GM21737 (cell line): ENCODE results near the gene ADGRB2.
A peak's percentile ranks its signal among the peaks of the same experiment; 100 is the strongest.

Source experiments
- ATAC-seq: cut with Tn5 transposase; IDR thresholded peaks from one replicate; pipeline ENCODE4 v1.9.1; 2021; ENCODE audit warnings: mild to moderate bottlenecking, moderate library complexity; ENCODE audit not compliant: unreplicated experiment

ADGRB2 gene

DNA sequence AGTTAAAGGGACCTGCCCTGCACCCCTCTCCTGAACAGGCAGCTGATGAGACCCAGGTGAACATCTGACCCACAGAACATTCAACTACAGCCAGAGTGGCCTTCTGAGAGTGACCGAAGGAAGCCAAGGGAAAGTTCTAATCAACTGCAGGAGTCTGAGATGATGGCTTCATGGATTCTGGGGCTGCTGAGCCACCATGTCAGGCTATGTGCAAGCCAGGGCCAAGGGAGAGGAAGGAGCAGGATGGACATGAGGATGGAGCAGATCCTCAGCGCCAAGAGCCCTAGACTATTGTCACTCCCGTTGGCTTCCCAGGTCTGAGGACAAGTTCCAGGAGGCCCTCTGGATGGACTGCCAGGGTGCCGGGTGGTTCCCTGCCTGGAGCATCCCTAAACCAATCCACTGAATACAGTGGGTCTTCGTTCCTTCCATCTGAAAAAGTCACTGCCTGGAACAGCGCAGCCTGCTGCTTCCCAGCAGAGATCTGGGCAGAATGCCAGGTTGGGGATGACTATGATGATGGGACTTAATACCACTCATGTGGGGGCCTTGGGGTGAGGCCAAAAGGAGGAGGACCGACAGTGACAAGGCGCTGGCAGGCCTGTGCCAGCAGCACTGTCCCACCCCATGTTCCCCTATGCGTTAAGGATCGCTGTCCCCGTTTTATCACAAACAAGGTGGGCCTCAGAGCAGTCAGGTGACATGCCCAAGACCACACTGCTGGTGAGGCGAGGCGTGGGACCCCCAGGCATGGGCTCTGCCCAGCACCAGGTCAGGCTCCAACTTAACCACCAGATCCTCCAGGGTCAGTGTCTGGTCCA lies 31.9 kb upstream of the ADGRB2 start:
- ATAC-seq, result no peak

DNA sequence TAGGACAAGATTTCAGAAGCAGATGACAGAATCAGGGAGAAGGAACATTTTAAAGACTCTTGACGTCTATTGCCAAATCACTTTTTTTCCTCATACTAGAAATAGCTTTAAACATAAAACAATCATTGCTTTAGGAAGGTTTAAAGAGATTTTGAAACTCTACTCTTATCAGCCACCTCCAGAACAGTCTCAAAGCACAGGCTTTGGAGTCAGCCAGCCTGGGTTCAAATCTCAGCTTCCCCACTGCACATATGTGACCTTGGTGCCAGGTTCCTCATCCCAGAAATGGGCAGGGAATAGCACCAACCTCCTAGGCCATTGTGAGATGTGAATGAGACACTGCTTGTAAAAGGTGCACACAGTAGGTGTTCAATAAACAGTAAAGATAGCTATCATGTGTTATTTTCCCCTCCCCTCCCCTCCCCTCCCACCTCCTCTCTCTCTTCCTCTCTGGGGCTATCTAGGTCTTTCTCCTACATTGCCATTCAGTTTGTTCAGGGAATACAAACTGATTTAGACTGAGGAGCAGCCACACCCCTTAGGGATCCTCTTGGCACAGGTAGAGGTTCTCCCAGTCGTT lies 31.0 kb upstream of the ADGRB2 start:
- ATAC-seq, result no peak

DNA sequence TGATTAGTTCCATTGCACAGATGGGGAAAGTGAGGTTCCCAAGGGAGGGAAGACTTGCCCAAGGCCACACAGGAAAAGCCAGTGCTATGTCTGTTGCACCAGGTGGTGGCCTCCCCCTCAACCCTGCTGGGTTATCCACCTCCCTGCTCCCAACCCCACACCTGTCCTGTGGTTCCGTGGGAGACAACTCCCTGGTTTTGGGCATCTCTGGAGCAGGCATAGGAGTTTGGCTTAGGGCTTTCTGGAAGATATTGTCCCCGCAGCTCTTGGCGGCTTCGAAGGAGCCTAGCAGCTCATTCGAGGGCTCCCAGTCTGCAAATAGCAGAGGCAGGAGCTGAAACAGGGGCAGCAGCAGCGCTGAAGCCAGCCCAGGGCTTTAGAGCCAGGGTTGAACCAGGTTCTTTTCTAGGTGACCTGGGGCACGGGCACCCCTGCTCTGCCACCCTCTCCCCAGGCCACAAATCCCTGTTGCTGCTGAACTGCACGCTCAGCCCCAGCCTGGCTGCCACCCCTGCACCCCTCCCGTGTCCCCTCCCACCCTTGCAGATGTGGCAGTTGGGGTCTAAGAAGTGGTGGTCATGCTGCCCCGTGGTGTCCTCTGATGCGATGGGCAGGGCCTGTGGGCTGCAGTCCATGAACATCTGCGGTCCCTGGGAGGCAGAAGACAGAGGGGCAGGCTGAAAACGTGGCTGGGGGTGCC lies 29.6 kb upstream of the ADGRB2 start:
- no peak for ATAC-seq

DNA sequence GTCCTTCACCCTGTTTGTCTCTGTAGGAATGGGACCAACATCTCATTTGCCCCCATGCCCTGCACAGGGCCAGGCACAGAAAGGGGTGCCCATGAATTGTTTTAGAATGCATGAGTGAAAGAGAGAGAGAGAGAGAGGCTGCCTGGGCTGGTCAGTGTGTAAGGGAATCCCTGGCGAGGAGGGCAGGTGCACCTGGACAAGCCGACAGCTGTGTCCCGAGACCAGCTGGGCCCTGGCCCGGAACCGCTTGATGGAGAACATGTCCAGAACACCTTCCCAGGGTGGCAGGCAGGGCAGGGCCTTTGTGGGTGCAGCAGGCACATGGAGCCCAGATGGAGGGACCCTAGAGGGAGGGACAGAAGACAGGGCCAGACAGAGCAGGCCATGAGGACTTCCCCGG lies 28.9 kb upstream of the ADGRB2 start:
- ATAC-seq, result no peak

DNA sequence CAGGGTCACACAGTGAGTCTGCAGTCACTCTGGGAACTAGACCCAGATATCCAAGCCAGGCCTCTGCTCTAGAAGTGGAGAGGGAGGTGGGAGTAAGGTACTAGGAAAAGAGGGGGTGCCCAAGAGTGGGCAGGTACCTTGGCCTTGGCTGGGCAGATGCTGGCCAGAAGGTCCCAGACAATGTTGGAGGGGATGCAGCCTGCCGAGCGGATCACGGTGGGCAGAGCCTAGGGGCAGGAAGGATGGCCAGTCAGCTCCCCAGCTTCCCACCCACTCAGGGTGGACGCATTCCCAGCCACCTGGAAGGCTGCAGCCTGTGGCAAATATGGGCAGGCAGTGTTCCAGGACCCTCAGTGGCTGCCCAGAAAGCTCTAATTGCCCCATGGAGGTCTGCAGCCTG lies 28.4 kb upstream of the ADGRB2 start:
- ATAC-seq, result no peak

DNA sequence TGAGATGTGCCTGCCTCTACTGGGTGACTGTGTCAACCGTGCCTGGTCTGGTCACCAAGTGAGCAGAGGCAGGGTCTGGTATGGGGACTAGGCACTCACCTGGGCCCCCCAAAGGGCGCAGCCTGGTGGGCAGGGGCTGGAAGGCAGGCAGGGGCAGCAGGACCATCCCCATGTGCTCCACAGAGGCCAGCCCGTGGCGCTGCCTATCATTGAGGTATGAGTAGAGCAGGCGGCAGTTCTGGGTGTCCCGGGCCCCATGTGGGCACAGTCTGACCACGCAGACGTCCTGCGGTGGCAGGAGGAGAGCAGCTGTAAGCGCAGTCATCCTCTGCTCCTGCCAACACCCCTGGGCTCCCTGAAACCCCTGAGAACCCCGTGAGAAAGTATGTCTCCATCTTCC lies 28.0 kb upstream of the ADGRB2 start:
- ATAC-seq, result no peak

DNA sequence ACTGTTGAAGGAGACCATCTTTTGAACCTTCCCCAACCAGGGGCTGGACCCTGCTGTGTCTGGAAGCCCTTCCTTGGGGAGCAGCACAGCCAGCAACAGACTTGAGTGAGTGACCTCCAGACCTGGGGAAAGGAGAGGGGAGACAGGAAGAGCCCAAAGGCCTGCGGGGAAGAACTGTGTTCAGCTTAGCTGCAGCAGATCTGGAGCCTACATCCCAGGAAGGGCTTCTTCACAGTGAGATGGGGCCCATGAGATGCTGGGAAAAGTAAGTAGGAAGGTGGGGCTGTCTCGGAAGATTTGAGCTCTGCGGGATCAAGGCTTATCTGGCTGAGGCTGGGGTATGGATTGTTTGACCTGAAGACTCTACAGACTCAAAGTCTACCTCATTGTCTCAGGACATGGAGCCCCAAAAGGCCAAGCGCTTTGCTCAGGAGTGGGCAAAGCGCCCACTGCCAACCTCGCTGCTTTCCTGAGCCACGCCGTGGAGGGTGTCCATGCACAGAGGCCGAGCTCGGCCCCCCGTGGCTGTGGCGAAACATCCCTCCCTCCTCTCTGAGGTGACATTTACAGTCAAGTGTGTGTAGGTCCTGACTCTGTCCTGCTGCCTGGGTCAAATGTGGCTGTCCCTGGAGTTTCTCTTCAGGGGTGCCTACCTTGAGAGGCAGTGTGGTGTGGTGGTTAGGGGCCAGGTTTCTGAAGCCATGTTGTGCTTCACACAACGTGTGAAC lies 27.2 kb upstream of the ADGRB2 start:
- no peak for ATAC-seq

DNA sequence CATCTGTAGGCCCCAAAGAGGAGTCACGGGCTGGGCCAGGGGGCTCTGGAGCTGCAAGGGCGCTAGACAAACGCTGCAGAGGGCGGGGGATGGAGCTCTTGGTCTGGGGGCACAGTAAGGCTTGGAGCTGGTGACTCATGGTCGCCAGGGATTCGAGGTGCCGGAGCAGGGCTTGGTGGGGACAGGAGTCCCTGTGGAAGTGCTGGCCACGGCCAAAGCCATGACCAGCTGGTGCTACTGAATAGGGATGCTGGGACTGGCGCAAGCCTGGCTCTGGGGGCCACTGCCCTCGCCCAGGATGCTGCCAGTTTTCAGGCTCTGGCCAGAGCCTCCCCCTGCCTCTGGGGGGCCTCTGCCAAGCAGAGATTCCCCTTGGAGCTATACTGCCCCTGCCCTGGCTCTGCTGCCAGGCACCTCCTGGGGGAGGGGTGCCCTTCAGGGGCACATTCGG lies 26.5 kb upstream of the ADGRB2 start:
- no peak for ATAC-seq

DNA sequence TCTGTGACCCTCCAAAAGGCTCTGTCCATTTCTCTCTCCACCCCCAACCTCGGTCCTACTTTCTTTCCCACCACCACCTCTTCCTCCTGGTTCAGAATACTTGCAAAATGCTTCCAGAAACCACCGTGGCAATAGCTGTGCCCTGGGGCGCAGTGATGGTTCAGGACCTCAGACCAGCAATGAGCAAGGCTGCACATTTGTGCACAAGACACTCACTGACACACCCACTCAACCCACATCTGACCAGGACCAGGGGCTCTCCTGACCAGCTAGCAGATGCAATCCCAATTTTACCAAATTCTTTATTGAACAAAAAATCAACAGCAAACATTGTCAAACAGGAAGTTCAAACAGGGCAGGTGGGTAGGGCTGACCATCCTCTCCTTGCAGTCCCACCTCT lies 26.0 kb upstream of the ADGRB2 start:
- ATAC-seq, result no peak

DNA sequence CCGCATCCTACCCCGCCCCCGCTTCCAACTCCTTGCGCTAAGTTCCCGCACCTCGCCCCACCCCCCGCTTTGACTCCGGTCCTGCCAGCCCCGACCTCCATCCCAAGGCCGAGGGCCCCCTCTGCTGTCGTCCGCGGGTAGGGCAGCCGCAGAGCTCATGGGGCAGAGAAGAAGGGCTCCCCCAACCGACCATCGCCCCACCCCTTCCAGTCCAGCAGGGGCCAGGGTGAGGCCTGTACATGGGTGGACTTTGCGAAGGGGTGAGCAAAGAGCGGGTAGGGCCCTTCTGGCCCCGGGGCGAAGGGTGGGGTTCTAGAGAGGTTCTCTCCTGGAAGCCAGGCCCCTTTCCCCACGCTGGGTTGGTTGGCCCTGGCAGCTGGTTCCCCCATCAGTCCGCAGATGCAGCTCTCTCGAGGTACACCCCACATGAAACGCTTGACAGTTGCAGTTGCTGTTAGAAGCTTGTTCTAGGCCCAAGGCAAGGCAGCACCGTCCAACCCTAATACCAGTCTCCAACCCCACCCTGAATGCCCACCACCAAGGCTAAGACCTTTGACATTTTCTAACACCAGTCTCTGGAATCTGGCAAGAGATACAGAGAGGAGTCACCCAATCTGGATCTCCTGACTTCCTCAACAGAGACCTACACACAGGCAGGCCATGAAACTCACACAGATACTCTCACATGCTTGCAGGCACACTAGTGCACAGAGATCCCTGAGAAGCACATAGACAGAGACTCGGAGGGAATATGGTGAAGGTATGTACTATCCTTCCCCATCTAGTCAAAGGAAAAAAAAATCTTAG lies 25.3 kb upstream of the ADGRB2 start:
- peak; percentile 59 for ATAC-seq

DNA sequence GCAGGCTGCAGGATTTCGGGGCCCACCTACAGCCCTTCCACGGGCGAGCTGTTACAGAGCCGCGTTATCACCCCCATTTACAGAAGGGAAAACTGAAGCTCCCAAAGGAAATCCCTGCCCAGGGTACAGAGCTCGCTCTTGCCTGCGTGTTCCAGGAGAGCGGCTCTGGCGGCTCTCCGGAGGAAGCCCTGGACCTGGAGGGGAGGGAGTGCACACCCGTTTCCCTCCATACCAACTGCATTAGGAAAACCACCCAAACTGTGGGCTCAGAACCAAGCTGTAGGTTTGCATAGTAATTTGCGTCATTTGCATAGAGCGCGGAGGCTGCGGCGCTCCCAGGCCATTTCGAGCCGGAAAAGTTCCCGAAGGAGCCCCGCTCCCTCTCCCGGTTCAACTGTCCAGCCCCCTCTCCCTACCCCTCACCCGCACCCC lies 24.7 kb upstream of the ADGRB2 start:
- peak; percentile 6 for ATAC-seq

DNA sequence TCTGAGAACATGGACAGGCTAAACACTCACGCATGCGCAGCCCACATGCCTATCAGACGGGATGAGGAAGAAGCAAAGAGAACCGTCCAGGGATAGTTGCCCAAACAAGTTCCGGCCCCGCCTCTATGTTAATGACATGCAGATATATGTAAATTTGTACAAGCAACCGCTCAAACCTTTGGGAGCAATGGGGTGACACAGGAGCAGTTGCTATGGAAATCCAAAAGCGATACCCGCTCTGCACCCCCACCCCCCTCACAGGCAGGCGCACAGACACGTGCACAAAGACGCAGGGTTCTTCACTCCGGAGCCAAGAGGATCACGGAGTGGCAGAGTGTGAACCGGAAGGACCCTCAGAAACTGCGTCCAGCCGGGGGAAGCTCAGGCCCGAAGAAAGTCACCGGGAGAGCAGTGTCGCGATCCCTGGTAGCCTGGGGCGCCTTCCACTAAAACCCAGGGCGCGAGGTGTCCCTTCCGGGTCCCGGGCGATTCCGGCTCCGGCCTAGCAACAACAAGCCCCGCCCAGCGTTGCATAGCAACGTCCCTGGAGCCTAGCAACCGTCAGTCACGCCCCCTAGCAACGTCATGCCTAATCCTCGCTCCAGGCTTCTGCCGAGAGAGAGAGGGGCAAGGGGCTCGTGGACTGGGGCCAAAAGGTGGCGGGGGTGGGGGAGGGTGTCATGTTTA lies 24.1 kb upstream of the ADGRB2 start:
- peak; percentile 62 for ATAC-seq

DNA sequence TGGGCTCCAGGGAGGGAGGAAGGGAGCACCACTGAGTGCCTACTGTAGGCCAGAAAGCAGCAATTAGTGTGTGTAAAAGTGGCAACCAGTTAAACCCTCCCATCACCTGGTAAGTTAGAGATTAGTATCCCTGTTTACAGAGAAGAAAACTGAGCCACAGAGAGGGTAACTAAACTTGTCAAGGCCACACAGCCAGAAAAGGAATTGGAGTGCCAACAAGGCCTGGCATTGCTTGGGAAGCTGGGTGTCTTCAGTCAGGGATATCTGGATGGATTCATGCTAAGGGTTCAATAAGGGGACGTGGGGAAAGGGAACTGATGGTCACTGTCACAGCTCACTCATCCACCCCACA lies 23.6 kb upstream of the ADGRB2 start:
- no peak for ATAC-seq

DNA sequence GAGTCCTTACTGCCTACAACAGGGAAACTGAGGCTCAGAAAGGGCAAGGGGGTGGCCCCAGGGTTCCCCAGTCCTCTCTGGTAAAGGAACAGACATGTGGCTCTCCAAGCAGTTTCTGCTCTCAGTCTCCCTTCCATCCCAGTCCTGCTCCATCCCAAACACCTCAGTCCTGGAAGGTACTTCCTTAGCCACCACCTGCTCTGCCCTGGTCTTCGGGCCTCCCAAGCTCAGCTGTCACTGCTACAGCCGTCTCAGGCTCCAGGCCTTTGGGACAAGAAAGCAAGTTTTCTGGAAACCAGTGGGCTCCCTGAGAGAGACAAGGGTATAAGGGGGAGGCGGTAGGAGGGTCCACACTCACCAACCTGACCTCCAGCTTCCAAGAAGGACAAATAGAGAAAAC lies 23.1 kb upstream of the ADGRB2 start:
- ATAC-seq, result no peak

DNA sequence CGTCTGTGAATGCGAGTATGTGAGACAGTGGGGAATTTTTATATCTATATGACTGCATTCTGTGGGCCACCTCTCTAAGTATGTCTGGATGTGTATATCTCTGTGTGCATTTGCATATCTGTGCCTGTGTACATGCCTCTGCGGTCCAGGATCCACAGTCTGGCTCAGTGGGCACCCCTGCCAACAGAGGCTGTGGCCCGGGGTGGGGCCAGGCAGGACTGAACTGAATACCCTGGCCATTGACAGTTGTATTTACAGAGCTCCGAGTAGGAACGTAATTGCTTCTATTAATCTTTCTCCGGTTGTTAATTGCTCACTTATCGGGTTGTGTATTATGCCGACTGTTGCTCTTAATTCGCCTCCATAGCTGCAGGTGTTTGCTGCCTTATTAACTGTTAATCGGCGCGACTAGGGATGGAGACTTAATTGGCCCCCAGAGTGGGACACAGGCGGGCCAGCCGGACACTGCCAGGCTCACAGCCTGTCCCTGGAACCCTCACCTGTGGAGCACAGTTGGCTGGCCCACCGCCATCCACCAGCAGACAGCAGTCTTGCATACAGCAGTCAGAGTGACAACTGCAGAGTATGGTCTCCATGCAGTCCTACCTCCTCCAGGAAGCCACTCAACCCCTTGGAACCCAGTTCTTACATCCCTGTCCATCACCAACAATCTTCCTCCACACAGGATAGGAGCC lies 22.4 kb upstream of the ADGRB2 start:
- no peak for ATAC-seq

DNA sequence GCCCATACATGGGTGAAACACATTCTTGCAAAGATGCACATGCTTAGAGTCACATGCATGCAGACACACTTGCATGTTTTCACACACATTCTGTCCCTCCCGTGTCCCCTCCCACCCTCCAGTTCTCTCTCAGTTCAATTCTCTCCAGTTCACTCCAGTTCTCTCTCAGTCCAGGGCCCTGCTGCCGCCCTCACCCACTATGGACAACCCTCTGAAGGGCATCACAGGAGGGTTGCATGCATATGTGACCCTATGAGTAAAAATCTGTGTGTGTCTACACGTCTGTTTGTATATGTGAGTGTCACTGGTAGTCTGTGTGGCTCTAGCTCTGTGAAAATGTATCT lies 21.8 kb upstream of the ADGRB2 start:
- ATAC-seq, result no peak

DNA sequence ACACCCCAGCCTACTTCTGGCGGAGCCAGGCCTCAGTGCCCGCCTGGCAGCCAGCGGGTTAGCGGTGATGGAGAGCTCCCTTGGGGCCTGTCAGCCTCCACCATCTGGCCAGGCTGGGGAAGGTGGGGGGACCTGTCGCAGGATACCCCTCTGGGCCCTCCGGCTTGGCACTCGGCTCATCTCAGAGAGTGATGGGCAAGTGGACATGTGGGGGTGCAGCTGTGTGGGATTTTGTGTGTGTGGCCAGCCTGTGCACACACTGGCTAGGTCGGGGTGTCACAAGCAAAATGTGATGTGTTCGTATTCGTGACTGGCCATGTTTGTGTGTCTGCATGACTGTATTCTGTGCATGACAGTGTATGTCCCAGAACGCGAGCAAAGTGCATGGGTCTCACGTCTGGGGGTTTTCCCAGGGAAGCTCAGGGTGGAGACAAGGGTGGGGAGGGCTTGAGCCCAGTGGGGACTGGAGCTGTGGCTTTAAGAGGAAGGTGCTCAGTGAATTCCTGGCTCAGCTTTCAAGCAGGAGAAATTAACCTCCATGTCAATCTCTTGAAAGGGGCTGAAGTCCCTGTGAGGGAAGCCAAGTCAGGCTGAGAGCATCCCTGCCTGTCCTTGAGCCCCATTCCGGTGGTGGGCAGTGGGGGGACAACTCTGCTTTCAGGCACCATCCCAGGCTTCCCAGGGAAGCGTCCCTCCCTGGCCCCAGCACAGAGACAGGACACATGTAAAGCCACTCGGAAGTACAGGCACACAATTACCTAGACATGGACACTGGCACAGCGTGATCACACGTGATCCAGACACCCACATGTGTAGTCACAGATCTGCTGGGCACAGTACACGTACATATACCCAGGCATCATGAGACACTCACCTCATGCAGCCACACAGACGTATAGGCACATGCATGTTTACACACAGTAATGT lies 21.1 kb upstream of the ADGRB2 start:
- ATAC-seq, result no peak

DNA sequence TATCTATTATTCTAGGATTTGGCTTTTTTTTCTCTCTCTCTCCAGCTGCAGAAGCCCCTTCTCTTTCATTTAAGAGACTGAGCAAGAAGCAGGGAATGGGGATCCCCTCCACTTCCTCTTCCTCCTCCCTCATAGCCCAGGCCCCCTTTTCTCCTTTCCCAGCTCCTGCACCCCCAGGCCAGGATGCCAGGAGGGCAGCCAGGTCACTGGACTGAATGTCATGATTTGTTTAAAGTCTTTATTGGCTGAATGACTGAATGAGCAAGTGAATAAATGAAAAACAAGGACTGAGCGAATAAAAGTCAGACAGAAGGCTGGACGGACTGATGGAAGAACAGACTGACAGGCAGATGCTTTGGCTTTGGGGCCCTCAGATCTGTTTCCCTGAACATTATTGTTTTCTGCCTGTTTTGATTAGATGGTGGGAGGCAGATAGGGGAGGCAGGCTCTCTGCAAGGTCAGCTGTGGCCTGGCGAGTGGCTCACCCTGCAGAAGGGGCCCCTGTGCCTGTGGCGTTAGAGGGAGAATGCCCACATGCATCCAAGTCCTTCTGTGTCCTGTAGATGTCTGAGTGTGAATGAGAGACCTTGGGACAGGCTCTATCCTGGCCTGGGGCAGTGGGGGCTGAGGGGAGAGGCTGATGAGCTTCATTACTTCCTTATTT lies 20.3 kb upstream of the ADGRB2 start:
- no peak for ATAC-seq
